GM20000 (cell line): ENCODE measurements around the gene MAMLD1.
A peak's percentile ranks its signal among the peaks of the same experiment; 100 is the strongest.

ENCODE experiments used
- DNase-seq: peaks from one replicate; pipeline ENCODE4 v3.0.0; 2012; ENCODE audit warnings: low spot score
- TF ChIP-seq, protein P1 (sequence below): IDR thresholded peaks from 2 replicates; pipeline ENCODE4 v1.5.1; 2012; ENCODE audit warnings: mild to moderate bottlenecking, control low read depth; ENCODE audit errors: extremely low read depth, missing control alignments

Gene MAMLD1

DNA sequence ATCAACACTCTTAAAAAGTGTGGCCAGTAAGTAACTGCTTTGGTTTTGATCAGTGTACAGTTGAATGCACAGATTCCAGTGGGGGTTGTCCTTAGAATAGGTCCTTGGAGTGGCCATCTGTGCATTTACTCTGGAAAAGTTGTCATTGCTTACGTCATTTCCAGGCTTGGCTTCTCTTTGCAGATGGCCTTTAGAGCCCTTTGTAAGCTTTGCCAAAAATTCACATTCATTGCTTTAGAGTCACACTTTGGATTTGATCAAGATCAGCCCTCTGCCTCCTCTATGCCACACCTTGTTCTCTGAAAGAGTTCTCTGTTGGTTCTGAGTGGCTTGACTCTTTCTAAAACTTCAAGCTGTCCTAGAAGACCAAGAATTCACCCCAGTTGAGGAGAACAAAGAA lies 83.9 kb downstream of the MAMLD1 start:
- TF ChIP-seq, protein P1, sequence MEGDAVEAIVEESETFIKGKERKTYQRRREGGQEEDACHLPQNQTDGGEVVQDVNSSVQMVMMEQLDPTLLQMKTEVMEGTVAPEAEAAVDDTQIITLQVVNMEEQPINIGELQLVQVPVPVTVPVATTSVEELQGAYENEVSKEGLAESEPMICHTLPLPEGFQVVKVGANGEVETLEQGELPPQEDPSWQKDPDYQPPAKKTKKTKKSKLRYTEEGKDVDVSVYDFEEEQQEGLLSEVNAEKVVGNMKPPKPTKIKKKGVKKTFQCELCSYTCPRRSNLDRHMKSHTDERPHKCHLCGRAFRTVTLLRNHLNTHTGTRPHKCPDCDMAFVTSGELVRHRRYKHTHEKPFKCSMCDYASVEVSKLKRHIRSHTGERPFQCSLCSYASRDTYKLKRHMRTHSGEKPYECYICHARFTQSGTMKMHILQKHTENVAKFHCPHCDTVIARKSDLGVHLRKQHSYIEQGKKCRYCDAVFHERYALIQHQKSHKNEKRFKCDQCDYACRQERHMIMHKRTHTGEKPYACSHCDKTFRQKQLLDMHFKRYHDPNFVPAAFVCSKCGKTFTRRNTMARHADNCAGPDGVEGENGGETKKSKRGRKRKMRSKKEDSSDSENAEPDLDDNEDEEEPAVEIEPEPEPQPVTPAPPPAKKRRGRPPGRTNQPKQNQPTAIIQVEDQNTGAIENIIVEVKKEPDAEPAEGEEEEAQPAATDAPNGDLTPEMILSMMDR, result no peak
- no peak for DNase-seq

DNA sequence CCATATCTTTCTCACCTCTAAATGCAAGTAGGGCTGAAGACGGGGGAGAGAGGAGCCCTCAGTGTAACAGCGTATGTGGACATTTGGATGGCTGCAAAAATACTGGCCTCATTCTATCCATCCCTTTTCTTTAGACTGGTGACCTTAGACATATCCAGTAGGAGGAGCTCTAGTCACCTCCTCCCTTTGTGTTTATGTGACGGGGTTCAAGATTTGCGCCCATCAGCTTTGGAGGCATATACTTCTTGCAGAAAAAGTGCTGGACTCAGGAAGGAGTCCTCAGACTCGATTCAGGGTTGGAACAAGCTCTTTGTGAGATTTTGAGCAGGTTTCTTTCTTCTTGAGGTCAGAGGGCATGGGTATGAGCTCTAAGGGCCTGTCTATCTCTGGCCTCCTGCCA lies 86.2 kb downstream of the MAMLD1 start:
- TF ChIP-seq, protein P1, result no peak
- DNase-seq, result peak; percentile 6

DNA sequence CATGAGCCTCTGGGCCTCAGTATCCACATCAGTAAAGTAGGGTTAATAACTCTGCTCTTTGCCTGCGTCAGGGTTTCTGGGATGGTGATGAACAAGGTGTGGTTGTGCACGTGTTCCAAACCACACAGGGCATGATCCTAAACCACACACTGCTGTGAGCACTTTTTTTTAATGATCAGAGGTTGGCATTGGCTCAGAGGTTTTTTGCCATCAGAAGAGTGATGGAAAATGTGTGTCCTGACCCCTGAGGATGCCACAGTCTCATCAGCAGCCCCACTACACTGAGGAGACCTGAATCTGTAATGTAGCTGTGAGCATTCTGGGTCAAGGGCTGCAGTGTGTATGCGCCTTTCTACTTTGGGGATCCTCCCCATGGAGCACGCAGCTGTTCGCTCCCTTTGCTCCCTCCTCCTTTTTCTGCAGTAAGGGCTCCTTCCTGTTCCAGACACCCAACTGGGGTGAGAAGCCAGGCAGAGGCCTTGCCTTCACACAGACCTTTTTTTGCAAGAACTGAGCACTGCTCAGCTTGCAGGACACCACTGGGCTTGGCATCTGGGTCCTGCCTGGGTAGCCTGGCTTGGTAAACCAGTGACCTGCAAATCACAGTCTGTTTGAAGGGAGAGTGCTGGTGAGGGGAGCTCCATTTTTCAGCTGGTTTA lies 87.5 kb downstream of the MAMLD1 start:
- no peak for DNase-seq
- TF ChIP-seq, protein P1, result no peak

DNA sequence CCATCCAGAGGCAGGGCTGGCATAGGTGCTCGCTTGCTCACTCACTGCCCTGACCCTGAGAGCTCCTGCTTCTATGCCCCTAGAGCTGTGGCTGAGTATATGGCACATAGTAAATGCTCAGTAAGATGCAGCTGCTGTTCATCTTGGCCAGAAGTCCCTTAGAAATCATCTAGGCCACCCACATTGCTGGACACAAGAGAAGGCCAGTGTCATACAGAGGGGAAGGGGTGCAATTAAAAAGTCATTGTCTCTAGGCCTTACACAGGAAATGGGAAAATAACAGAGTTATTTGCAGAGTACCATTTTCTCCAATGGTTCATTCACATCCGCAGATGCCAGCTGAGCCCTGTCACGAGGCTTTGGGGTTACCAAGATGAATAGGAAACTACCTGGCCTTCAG lies 88.8 kb downstream of the MAMLD1 start:
- TF ChIP-seq, protein P1, result no peak
- DNase-seq, result no peak

DNA sequence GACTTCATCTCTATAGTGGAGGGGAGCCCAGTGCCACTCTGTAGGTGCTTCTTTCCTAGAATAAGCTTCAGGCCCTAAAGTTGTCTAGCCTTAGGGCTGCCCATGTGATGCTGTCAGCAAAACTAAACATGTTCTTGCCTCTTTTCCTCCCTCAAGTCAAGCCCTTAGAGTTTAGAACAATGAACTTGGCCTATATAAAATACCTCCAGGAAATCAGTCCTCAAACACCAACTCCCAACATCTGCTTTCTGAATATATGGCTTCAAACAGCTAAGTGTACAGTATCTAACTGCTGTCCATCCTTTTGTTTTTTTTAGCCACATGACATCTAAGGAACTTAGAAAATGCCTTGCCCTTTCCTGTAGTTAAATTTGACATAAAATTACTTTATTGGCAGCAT lies 91.0 kb downstream of the MAMLD1 start:
- TF ChIP-seq, protein P1, result no peak
- no peak for DNase-seq

DNA sequence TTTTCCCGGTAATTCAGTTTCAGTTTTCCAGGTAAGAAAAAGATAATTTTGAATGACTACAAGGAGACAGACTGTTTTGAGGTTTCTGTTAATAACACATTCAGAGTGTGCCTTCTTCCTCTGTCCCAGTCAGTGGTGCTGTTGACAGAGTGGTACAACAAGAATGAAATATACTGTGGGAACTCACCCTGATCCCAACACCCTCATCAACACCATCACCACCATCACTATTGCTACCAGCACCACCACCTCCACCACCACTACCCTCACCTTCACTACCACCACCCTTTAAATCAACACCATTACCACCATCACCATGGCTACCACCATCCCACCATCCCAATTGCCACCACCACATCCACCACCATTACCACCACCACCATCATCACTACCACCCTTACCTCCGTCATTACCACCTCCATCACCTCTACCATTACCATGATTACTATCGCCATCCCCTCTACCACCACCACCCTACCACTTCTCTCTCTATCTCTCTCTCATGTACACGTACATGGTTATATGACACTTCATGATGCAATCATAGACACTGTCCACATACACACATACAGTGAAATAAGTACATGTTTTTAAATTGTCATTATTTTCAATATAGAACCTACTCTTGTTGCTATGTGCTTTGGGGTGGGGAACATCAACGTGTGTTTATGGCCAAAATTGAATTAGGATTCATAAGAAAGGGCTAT lies 91.5 kb downstream of the MAMLD1 start:
- TF ChIP-seq, protein P1, result no peak
- DNase-seq, result no peak

DNA sequence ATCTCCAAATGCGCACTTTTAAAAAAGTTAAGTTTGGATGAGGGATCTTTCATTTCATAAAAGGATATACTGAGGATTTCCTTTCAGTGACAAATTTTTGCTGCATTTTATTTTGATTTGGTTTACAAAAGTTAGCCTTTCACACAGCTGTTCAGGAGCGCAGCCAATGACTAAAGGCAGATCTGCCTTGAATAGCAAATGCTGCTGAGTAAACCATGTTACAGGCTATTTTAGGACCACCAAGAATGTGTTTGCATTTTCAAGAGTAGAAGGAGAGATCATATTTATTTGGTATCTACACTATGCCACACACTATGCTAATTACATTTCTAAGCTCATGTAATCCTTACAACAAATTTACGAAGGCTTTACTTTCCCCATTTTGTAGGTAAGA lies 92.1 kb downstream of the MAMLD1 start:
- no peak for DNase-seq
- TF ChIP-seq, protein P1, result no peak
